Ovary (tissue), 9 donors: ENCODE measurements around the gene BAIAP3. TPM values are rescaled to one million over a fixed set of nuclear protein-coding genes. Genes with fewer than 3 reads are reported as not detected.

Experiments used
- DNase-seq, 5 donors: peaks; one replicate each; pipeline ENCODE4 v3.0.0-alpha.2; 2019 to 2020
- H3K27ac ChIP-seq, 2 donors: fragments of 200-600 bp; one replicate each; pipeline versions ENCODE4 v1.5.1 to v1.8.0; 2019 to 2022
- H3K27me3 ChIP-seq: fragments of 200-600 bp; one replicate; pipeline ENCODE4 v1.8.0; 2022
- H3K36me3 ChIP-seq: fragments of 200-600 bp; sonication (generic); one replicate; pipeline ENCODE4 v1.5.1; 2019
- H3K4me1 ChIP-seq: one replicate; pipeline ENCODE4 v1.8.1; 2013; ENCODE audit warnings: mild to moderate bottlenecking, moderate library complexity; ENCODE audit not compliant: insufficient read depth
- H3K4me3 ChIP-seq: fragments of 200-600 bp; sonication (generic); one replicate; pipeline ENCODE4 v1.5.1; 2017
- H3K9me3 ChIP-seq, 2 donors: fragments of 200-600 bp in 1 of 2; sonication (generic) in 1 of 2; one replicate each; pipeline versions ENCODE4 v1.5.1 to v1.8.1; 2013 to 2019; ENCODE audit warnings: mild to moderate bottlenecking in 1 of 2, moderate library complexity in 1 of 2
- CTCF ChIP-seq, 3 donors: fragments of 450-650 bp in 2 of 3; fragments of 200-600 bp in 1 of 3; IDR thresholded peaks; one replicate each; pipeline versions ENCODE4 v1.5.1 to v1.8.0; 2016 to 2022; ENCODE audit warnings: antibody characterized with exemption in 3 of 3, mild to moderate bottlenecking in 1 of 3
- EP300 ChIP-seq: sonication (generic); formaldehyde crosslinking; IDR thresholded peaks from one replicate; pipeline ENCODE4 v1.6.1; 2017; ENCODE audit warnings: antibody characterized with exemption
- POLR2A ChIP-seq: fragments of 450-650 bp; IDR thresholded peaks from one replicate; pipeline ENCODE4 v1.6.1; 2017; ENCODE audit warnings: antibody characterized with exemption, mild to moderate bottlenecking, moderate library complexity
- WGBS, 3 donors: extraction: QIAGEN DNeasy Blood & Tissue Kit in 1 of 3; methylation state at CpG; one replicate each; pipeline versions ENCODE4 v1.1.5 to v1.1.7; 2013 to 2017; 5-methylcytosine and 5-hydroxymethylcytosine counted together
- intact Hi-C, 4 donors: fragments of 100-400 bp; cut with DNase I; formaldehyde crosslinking; loops; one replicate each; pipeline versions ENCODE4 v1.11.0 to v1.15.1; 2022 to 2023
- polyA plus RNA-seq, 2 donors: library from polyadenylated mRNA; stranded (reverse); fragments of 200-250 nt in 1 of 2; fragments of 350-450 nt in 1 of 2; fragmentation: Illumina TruSeq in 1 of 2; extraction: RNeasy Lipid Tissue Mini Kit (QIAGEN cat#74804) in 1 of 2; gene quantifications; one replicate each; pipeline ENCODE4 v1.2.3, GENCODE V29; 2013 to 2014
- total RNA-seq, 7 donors: library from RNA; depleted of rRNA in 2 of 7; stranded (reverse); fragments of >200 nt in 2 of 7; fragmentation: NEBNext Ultra II Directional in 3 of 7; extraction: Animal tissue kit (Norgen Biotek cat#: 25700) in 3 of 7; gene quantifications; one replicate each; pipeline versions ENCODE4 v1.1.0 to v1.2.4, GENCODE V29; 2016 to 2023
- donor health status: DM: no; HTN: no; CAD: no; lungs with moderate emphysema.
- donor health status: DM: no; HTN: no; CAD: no.
- donor health status: Bipolar disorder and iron deficiency.
- donor health status: DM: yes; HTN: yes; CAD: no.
- donor health status: DM: no; HTN: no; CAD: no.
- donor health status: DM: yes; HTN: yes; CAD: no.

BAIAP3 gene
- total and polyA plus RNA-seq, 9 donors, result 0.25 to 26.1 (median 1.2) TPM

GRCh38 chr16:1330931-1331711 is 2.3 kb upstream of the BAIAP3 start:
- DNase-seq, result no peak
- Histone ChIP-seq H3K27me3 (no peaks in the 10 kb centered on the region), H3K9me3 (no peaks in the 10 kb centered on the region), H3K4me3 (no peak overlapping the region), H3K27ac (no peak overlapping the region), H3K36me3 (no peaks in the 10 kb centered on the region), H3K4me1 (no peaks in the 10 kb centered on the region)
- TF ChIP-seq EP300 (no peak), POLR2A (no peak), CTCF (IDR thresholded peaks at IDR 0.05) (no peak)
- intact Hi-C loops, result no loop called here
- 39 to 47% (median 42%) methylated on average over 18 to 22 of the region's 22 CpGs for WGBS, 3 donors

GRCh38 chr16:1331712-1332617 is 1.5 kb upstream of the BAIAP3 start:
- WGBS, 3 donors, result 3 to 8% (median 3%) methylated on average over 26 to 34 of the region's 34 CpGs
- no peak overlapping the region for H3K27ac ChIP-seq
- H3K27me3 ChIP-seq, result no peaks in the 10 kb centered on the region
- no peaks in the 10 kb centered on the region for H3K36me3 ChIP-seq
- intact Hi-C loops, result no loop called here
- no peak overlapping the region for H3K4me3 ChIP-seq
- DNase-seq, result peak in 1 of 5 donors; percentile 55
- H3K9me3 ChIP-seq, result no peaks in the 10 kb centered on the region
- no peaks in the 10 kb centered on the region for H3K4me1 ChIP-seq
- TF ChIP-seq CTCF (IDR thresholded peaks at IDR 0.05), result no peak
- TF ChIP-seq POLR2A, result no peak
- no peak for TF ChIP-seq EP300

GRCh38 chr16:1332618-1333148 is 762 bp upstream of the BAIAP3 start:
- Histone ChIP-seq H3K4me1 (no peaks in the 10 kb centered on the region), H3K27ac (no peak overlapping the region), H3K4me3 (peak overlapping the region; percentile 1), H3K36me3 (no peaks in the 10 kb centered on the region), H3K9me3 (no peaks in the 10 kb centered on the region), H3K27me3 (no peaks in the 10 kb centered on the region)
- WGBS, 3 donors, result 4 to 5% (median 5%) methylated on average over 23 to 26 of the region's 26 CpGs
- DNase-seq, result no peak
- TF ChIP-seq CTCF (IDR thresholded peaks at IDR 0.05), result no peak
- TF ChIP-seq EP300, result no peak
- no peak for TF ChIP-seq POLR2A
- intact Hi-C loops, result no loop called here

GRCh38 chr16:1333854-1334700 is 632 bp downstream of the BAIAP3 start:
- no peak overlapping the region for H3K27ac ChIP-seq
- H3K9me3 ChIP-seq, result no peaks in the 10 kb centered on the region
- TF ChIP-seq CTCF (IDR thresholded peaks at IDR 0.05) (no peak), POLR2A (no peak), EP300 (no peak)
- no peaks in the 10 kb centered on the region for H3K36me3 ChIP-seq
- no peaks in the 10 kb centered on the region for H3K4me1 ChIP-seq
- H3K4me3 ChIP-seq, result peak overlapping the region; percentile 25
- no peak for DNase-seq
- 1 to 3% (median 2%) methylated on average over 44 to 78 of the region's 78 CpGs for WGBS, 3 donors
- intact Hi-C loops, result no loop called here
- no peaks in the 10 kb centered on the region for H3K27me3 ChIP-seq
